GM04504 (cell line): ENCODE data around the gene HCN4.

Source experiments
- DNase-seq: peaks from one replicate; pipeline ENCODE4 v3.0.0-alpha.2; 2012; ENCODE audit warnings: low read depth

The HCN4 gene

GRCh38 chr15:73345658-73346057 lies 23.1 kb downstream of the HCN4 start:
- DNase-seq = no peak

GRCh38 chr15:73344056-73344455 lies 24.7 kb downstream of the HCN4 start:
- DNase-seq = no peak

- no peak for DNase-seq
Observed at GRCh38 chr15:73341886-73342600, 26.7 kb downstream of the HCN4 start.

GRCh38 chr15:73340502-73341192 lies 28.1 kb downstream of the HCN4 start:
- DNase-seq = no peak

- no peak for DNase-seq
Observed at GRCh38 chr15:73338606-73339374, 30.0 kb downstream of the HCN4 start.

GRCh38 chr15:73338058-73338457 lies 30.7 kb downstream of the HCN4 start:
- no peak for DNase-seq

- no peak for DNase-seq
Observed at GRCh38 chr15:73337187-73337586, 31.6 kb downstream of the HCN4 start.

- DNase-seq = no peak
Observed at GRCh38 chr15:73336756-73337155, 32.0 kb downstream of the HCN4 start.

- DNase-seq = no peak
Observed at GRCh38 chr15:73335471-73335870, 33.3 kb downstream of the HCN4 start.

GRCh38 chr15:73335026-73335425 lies 33.7 kb downstream of the HCN4 start:
- DNase-seq = no peak

- no peak for DNase-seq
Observed at GRCh38 chr15:73334086-73334485, 34.7 kb downstream of the HCN4 start.

GRCh38 chr15:73333001-73333400 lies 35.8 kb downstream of the HCN4 start:
- DNase-seq = no peak

- DNase-seq = no peak
Observed at GRCh38 chr15:73331991-73332925, 36.5 kb downstream of the HCN4 start.

- DNase-seq = no peak
Observed at GRCh38 chr15:73331501-73331900, 37.3 kb downstream of the HCN4 start.

GRCh38 chr15:73330206-73331051 lies 38.3 kb downstream of the HCN4 start:
- no peak for DNase-seq

GRCh38 chr15:73329501-73330200 lies 39.1 kb downstream of the HCN4 start:
- DNase-seq = no peak

- DNase-seq = no peak
Observed at GRCh38 chr15:73328981-73329380, 39.8 kb downstream of the HCN4 start.

- no peak for DNase-seq
Observed at GRCh38 chr15:73328149-73328820, 40.5 kb downstream of the HCN4 start.

GRCh38 chr15:73326157-73326556 lies 42.6 kb downstream of the HCN4 start:
- no peak for DNase-seq
